ENCODE measurements around the gene DCAF8L1.
"Not testable (repeated sequence)": the region's sequence is repeated elsewhere in the genome, so short reads cannot be mapped to it uniquely, and the experiment has no call there.

DCAF8L1 gene

DNA sequence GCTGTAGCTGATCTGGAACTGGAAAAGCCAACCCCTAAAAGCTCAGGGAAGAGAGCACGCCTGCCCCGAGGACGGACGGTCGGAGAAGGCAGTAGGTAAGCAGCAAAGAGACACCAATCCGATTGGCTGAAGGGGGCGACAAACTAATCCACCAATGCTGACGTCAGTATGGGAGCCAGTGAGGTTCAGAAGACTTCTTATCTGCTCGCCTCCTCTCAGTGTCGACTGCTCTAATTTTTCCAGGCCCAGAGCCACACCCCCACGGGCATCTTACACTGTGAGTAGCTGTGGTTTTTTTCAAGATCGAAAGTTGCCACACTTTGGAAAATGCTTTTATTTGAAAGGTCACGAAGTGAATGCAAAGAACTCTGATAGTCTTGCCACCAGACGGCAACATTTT, at the start of gene DCAF8L1:
Gene DCAF8L1, minus strand, starts transcription at position 101 of the 400 bp plus-strand sequence. CDS start 115 bp downstream, outside the sequence.
- no peak within 1 kb of the TSS for H3K27ac ChIP-seq (ENCODE audit: low read depth, low read length)
- H3K4me3 ChIP-seq (ENCODE audit: low read depth, low read length) = no peak within 1 kb of the TSS
- no peaks in the 10 kb centered on the region; the same call in 1 of the 2 replicates for H3K27me3 ChIP-seq (ENCODE audit: control insufficient read depth, insufficient read depth, low read length)
- H3K36me3 ChIP-seq (ENCODE audit: control insufficient read depth, insufficient read depth, low read length) = no peaks in the 10 kb centered on the region
- no peak within 1 kb of the TSS for H3K9ac ChIP-seq (ENCODE audit: low read length)
- H3K9me3 ChIP-seq (ENCODE audit: control insufficient read depth, insufficient read depth, low read depth, low read length) = peaks cover 3% of the 10 kb centered on the region; the same call in 1 of the 2 replicates
- no peaks in the 10 kb centered on the region for H3K4me1 ChIP-seq (ENCODE audit: control insufficient read depth, insufficient read depth, low read length)

DNA sequence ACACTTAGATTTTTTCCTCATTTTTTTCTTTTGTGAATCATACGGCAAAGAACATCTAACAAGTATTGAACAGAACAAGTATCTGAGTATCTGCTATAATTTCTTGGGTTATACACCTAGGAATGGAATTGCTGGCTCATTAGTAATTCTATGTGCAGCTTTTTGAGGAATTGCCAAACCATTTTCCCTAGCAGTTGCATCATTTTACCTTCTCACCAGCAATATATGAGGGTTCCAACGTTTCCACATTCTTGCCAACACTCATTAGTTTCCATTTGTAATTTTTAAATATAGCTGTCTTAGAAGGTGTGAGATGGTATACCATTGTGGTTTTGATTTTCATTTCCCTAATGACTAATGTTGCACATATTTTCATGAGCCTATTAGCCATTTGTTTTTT, 41.1 kb upstream of the DCAF8L1 start:
- Histone ChIP-seq H3K27ac (ENCODE audit: low read depth, low read length) (no peak overlapping the region), H3K4me3 (ENCODE audit: low read depth, low read length) (no peak overlapping the region), H3K9me3 (ENCODE audit: control insufficient read depth, insufficient read depth, low read depth, low read length) (0 out of 2 replicates have a peak, but pooled peaks cover 3% of the 10 kb centered on the region), H3K9ac (ENCODE audit: low read length) (no peak overlapping the region), H3K27me3 (ENCODE audit: control insufficient read depth, insufficient read depth, low read length) (peaks cover 2% of the 10 kb centered on the region; the same call in 1 of the 2 replicates), H3K4me1 (ENCODE audit: control insufficient read depth, insufficient read depth, low read length) (no peaks in the 10 kb centered on the region), H3K36me3 (ENCODE audit: control insufficient read depth, insufficient read depth, low read length) (no peaks in the 10 kb centered on the region)

DNA sequence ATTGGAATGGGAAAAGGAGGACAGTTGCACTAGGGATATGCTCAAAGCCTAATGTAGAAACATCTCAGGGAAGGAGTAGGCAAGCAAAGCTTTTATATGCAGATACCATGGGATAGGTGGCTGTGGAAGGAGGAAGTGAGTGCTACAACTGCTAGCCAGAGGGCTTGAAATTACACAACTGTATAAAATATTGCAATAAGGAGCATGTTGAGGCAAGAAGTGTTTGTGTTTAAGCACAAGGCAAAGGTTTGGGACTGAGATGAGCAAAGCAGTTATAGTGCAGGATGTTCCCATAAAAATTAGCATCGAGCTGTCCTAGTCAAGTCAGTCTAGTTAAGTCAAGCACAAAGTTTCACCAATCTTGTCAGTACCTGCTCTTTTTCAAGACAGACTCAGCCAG, 35.6 kb upstream of the DCAF8L1 start:
- H3K9me3 ChIP-seq (ENCODE audit: control insufficient read depth, insufficient read depth, low read depth, low read length) = no peaks in the 10 kb centered on the region
- no peak overlapping the region for H3K4me3 ChIP-seq (ENCODE audit: low read depth, low read length)
- no peaks in the 10 kb centered on the region for H3K4me1 ChIP-seq (ENCODE audit: control insufficient read depth, insufficient read depth, low read length)
- no peaks in the 10 kb centered on the region for H3K27me3 ChIP-seq (ENCODE audit: control insufficient read depth, insufficient read depth, low read length)
- H3K27ac ChIP-seq (ENCODE audit: low read depth, low read length) = no peak overlapping the region
- H3K36me3 ChIP-seq (ENCODE audit: control insufficient read depth, insufficient read depth, low read length) = no peaks in the 10 kb centered on the region
- H3K9ac ChIP-seq (ENCODE audit: low read length) = no peak overlapping the region

DNA sequence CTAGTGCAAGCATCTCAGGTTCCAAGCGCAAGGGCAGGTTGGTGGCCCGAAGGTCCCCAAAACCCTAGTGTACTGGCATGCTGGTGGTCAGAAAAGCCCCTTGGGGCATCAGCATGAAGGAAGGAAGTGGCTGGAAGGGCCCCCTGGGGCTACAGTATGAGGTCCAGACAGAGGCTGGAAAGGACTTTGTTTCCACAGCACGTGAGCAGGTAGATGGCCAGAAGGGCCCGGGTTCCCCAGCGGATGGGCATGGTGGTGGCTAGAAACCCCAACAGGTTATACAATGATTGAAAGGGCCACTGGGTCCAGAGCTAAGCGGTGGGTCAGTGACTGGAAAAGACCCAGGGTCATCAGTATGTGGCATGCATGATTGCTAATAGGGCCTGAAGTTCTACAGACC, 34.7 kb upstream of the DCAF8L1 start:
- Histone ChIP-seq H3K36me3 (ENCODE audit: control insufficient read depth, insufficient read depth, low read length) (no peaks in the 10 kb centered on the region), H3K4me1 (ENCODE audit: control insufficient read depth, insufficient read depth, low read length) (no peaks in the 10 kb centered on the region), H3K4me3 (ENCODE audit: low read depth, low read length) (no peak overlapping the region), H3K27me3 (ENCODE audit: control insufficient read depth, insufficient read depth, low read length) (no peaks in the 10 kb centered on the region; the same call in 1 of the 2 replicates), H3K9me3 (ENCODE audit: control insufficient read depth, insufficient read depth, low read depth, low read length) (no peaks in the 10 kb centered on the region), H3K9ac (ENCODE audit: low read length) (no peak overlapping the region), H3K27ac (ENCODE audit: low read depth, low read length) (no peak overlapping the region)

DNA sequence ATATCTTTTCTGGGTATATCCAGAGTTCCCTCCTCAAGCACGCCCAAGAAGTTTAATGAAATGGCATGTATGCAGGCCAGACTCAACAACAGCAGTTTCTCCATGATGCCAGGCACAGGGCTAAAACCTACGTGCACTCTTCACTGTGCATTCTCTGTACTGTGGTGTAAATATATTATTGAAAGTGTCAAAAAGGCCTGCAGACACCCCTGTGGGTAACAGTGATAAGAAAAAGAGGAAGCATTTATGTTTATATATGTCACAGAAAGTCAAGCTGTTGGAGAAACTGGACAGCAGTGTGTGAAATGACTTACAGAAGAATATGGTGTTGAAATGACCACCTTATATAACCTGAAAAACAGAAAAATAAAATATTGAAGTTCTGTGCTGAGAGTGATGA, 29.6 kb upstream of the DCAF8L1 start:
- Histone ChIP-seq H3K4me3 (ENCODE audit: low read depth, low read length) (no peak overlapping the region), H3K4me1 (ENCODE audit: control insufficient read depth, insufficient read depth, low read length) (no peaks in the 10 kb centered on the region), H3K9me3 (ENCODE audit: control insufficient read depth, insufficient read depth, low read depth, low read length) (no peaks in the 10 kb centered on the region), H3K27me3 (ENCODE audit: control insufficient read depth, insufficient read depth, low read length) (no peaks in the 10 kb centered on the region; the same call in 1 of the 2 replicates), H3K36me3 (ENCODE audit: control insufficient read depth, insufficient read depth, low read length) (no peaks in the 10 kb centered on the region), H3K9ac (ENCODE audit: low read length) (no peak overlapping the region), H3K27ac (ENCODE audit: low read depth, low read length) (no peak overlapping the region)

DNA sequence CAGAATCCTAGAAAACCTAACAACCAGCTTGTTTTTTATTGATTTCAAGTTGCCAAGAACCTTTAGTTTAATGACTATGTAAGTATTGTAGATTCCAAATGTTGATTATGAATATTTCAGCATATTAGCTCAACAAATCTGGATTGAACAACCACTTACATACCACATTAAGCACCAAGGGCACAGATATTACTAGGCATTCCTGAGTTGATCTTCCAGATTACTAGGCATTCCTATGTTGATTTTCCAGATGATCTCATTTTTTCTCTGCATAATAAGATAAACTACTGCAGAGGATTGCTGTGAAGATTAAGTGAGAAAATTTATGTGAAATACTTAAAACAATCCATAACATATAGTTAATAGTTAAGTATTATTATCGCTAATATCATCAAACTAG, 17.4 kb upstream of the DCAF8L1 start:
- Histone ChIP-seq H3K27ac (ENCODE audit: low read depth, low read length) (no peak overlapping the region), H3K36me3 (ENCODE audit: control insufficient read depth, insufficient read depth, low read length) (no peaks in the 10 kb centered on the region), H3K4me3 (ENCODE audit: low read depth, low read length) (no peak overlapping the region), H3K9ac (ENCODE audit: low read length) (no peak overlapping the region), H3K9me3 (ENCODE audit: control insufficient read depth, insufficient read depth, low read depth, low read length) (no peaks in the 10 kb centered on the region), H3K4me1 (ENCODE audit: control insufficient read depth, insufficient read depth, low read length) (no peaks in the 10 kb centered on the region), H3K27me3 (ENCODE audit: control insufficient read depth, insufficient read depth, low read length) (no peaks in the 10 kb centered on the region; the same call in 1 of the 2 replicates)

DNA sequence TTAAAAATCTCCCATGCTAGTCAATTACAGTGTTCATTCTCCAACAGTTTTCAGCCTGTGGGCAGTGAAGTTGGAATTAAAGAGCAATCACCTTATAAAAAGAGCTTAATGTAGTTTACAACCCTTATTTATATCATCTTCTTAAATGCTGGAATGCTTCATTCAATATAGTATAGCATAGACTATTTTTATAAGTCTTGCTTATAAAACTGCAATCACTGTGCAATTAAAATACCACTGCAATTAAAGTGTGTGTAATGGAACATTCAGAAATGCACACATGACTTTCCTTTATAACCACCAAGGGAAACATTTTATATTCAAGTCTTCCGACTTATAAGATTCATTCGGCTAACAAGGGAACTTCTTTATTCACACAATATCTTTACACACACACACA, 16.4 kb upstream of the DCAF8L1 start:
- H3K27ac ChIP-seq (ENCODE audit: low read depth, low read length) = no peak overlapping the region
- no peaks in the 10 kb centered on the region; the same call in 1 of the 2 replicates for H3K27me3 ChIP-seq (ENCODE audit: control insufficient read depth, insufficient read depth, low read length)
- no peak overlapping the region for H3K9ac ChIP-seq (ENCODE audit: low read length)
- H3K9me3 ChIP-seq (ENCODE audit: control insufficient read depth, insufficient read depth, low read depth, low read length) = no peaks in the 10 kb centered on the region
- no peak overlapping the region for H3K4me3 ChIP-seq (ENCODE audit: low read depth, low read length)
- H3K36me3 ChIP-seq (ENCODE audit: control insufficient read depth, insufficient read depth, low read length) = no peaks in the 10 kb centered on the region
- H3K4me1 ChIP-seq (ENCODE audit: control insufficient read depth, insufficient read depth, low read length) = no peaks in the 10 kb centered on the region

DNA sequence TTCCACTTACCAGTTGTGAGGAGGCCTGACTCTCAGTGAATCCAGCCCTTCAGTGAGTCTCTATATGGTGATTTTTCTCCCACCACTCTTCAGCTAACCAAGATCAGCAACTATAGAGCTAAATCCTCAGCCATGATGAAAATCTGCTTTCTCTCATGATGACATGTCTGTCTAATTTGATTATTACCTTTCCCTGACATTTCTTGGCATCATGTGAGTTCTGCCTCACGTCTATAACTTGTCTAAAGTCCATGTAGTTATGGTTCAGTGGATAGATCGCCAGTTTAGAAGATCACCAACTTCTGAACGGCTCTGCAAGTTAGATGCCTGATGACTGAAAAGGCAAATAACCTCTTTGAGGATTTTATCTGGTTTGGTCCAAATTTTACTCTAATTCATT, 14.9 kb upstream of the DCAF8L1 start:
- H3K27ac ChIP-seq (ENCODE audit: low read depth, low read length) = no peak overlapping the region
- no peaks in the 10 kb centered on the region for H3K4me1 ChIP-seq (ENCODE audit: control insufficient read depth, insufficient read depth, low read length)
- no peak overlapping the region for H3K4me3 ChIP-seq (ENCODE audit: low read depth, low read length)
- H3K9ac ChIP-seq (ENCODE audit: low read length) = no peak overlapping the region
- H3K36me3 ChIP-seq (ENCODE audit: control insufficient read depth, insufficient read depth, low read length) = no peaks in the 10 kb centered on the region
- no peaks in the 10 kb centered on the region; the same call in 1 of the 2 replicates for H3K27me3 ChIP-seq (ENCODE audit: control insufficient read depth, insufficient read depth, low read length)
- H3K9me3 ChIP-seq (ENCODE audit: control insufficient read depth, insufficient read depth, low read depth, low read length) = no peaks in the 10 kb centered on the region

DNA sequence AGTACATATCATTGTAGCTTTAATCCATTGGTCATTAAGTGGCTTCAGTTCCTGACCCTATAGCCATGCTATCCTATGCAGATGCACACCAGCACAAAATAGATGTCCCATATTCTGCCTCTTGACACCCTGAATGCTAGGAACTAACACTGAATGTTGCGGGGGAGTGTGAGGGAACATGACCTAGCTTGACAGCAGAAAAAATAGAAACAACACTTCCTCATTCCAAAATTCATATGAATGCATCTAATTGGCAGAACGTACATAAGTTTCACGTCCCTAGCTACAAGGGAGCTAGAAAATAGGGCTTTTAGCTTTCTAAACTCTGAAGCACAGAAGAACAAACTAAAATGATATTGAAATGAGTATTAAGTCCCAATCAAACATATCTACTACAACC, 14.4 kb upstream of the DCAF8L1 start:
- no peaks in the 10 kb centered on the region for H3K9me3 ChIP-seq (ENCODE audit: control insufficient read depth, insufficient read depth, low read depth, low read length)
- H3K4me3 ChIP-seq (ENCODE audit: low read depth, low read length) = no peak overlapping the region
- no peak overlapping the region for H3K27ac ChIP-seq (ENCODE audit: low read depth, low read length)
- H3K4me1 ChIP-seq (ENCODE audit: control insufficient read depth, insufficient read depth, low read length) = no peaks in the 10 kb centered on the region
- no peaks in the 10 kb centered on the region; the same call in 1 of the 2 replicates for H3K27me3 ChIP-seq (ENCODE audit: control insufficient read depth, insufficient read depth, low read length)
- H3K36me3 ChIP-seq (ENCODE audit: control insufficient read depth, insufficient read depth, low read length) = no peaks in the 10 kb centered on the region
- no peak overlapping the region for H3K9ac ChIP-seq (ENCODE audit: low read length)

DNA sequence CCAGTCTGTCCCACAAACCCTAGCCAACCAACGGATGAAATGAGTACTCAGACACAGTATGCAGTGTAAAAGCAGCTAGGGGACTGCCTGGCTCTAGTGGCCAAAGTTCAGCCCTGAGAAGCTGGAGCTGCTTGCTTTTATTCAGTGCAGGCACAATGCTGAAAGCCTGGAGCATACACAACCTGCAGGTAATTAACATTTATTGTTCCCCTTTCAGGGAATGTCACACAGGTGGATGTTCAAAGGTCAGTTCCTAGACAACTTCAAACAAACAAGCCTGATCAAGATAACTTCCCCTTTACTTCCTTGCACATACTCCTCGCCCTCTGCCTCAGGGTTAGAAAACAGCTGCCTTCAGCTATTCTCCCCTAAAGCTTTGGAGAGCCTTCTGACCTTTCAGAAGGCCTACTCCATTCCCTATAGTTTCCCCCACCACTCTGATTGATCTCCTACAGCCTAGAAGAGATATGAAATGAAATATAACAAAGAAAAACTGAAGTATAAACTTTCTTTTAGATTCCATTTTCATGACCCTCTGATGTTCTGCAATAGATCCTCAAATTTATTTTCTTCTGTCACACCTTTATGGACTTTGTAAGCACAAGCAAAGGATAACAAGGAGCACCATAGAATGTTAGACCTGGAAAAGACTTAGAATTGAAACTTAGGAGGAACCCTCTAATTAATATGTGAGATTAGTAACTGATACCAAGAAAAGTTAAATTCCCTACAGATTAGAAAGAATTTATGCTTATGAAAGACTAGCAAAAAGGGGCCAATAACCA, 6.8 kb upstream of the DCAF8L1 start:
- H3K4me1 ChIP-seq (ENCODE audit: control insufficient read depth, insufficient read depth, low read length) = no peaks in the 10 kb centered on the region
- H3K27me3 ChIP-seq (ENCODE audit: control insufficient read depth, insufficient read depth, low read length) = no peaks in the 10 kb centered on the region
- H3K4me3 ChIP-seq (ENCODE audit: low read depth, low read length) = no peak overlapping the region
- H3K9me3 ChIP-seq (ENCODE audit: control insufficient read depth, insufficient read depth, low read depth, low read length) = no peaks in the 10 kb centered on the region
- no peak overlapping the region for H3K27ac ChIP-seq (ENCODE audit: low read depth, low read length)
- H3K9ac ChIP-seq (ENCODE audit: low read length) = no peak overlapping the region
- H3K36me3 ChIP-seq (ENCODE audit: control insufficient read depth, insufficient read depth, low read length) = no peaks in the 10 kb centered on the region

DNA sequence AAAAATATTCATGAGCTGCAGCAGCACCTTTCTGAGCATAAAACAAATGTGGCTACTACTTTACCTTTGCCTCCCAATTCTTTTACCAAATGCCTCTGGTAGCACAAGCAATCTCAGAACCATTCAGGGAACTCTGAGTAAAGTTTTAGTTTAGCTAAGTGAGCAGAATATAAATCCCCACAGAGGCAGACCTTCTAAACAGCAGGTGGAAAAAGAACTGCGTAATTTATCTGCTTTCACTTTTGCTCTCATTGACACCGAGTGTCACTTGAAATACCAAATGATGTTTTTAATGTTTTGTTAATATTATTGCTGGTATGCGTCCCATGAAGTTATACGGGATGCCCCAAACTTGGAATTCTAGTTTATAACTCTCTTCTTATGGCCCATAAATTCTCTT, 4.3 kb downstream of the DCAF8L1 start:
- not testable (repeated sequence) for H3K27me3 ChIP-seq (ENCODE audit: control insufficient read depth, insufficient read depth, low read length); H3K36me3 ChIP-seq (ENCODE audit: control insufficient read depth, insufficient read depth, low read length); H3K4me3 ChIP-seq (ENCODE audit: low read depth, low read length); H3K27ac ChIP-seq (ENCODE audit: low read depth, low read length); H3K4me1 ChIP-seq (ENCODE audit: control insufficient read depth, insufficient read depth, low read length); H3K9me3 ChIP-seq (ENCODE audit: control insufficient read depth, insufficient read depth, low read depth, low read length); H3K9ac ChIP-seq (ENCODE audit: low read length)

All from HUES6 (cell line).